OCI-LY1 (cell line): Measurements from ENCODE around the gene LPAR3.

ENCODE experiments used
- EZH2 ChIP-seq: fragments of 200-600 bp; sonication (generic), shearing (Covaris generic); IDR thresholded peaks from 2 replicates; pipeline ENCODE4 v1.8.0; 2017; ENCODE audit warnings: borderline replicate concordance, mixed run types, mild to moderate bottlenecking, antibody characterized with exemption, low read length, moderate library complexity, mixed read lengths
- TF ChIP-seq, protein P1 (sequence below): fragments of 200-600 bp; sonication (generic), shearing (Covaris generic); IDR thresholded peaks from 2 replicates; pipeline ENCODE4 v1.5.1; 2017; ENCODE audit warnings: mild to moderate bottlenecking, antibody characterized with exemption, low read length, moderate library complexity, mixed read lengths

DNA sequence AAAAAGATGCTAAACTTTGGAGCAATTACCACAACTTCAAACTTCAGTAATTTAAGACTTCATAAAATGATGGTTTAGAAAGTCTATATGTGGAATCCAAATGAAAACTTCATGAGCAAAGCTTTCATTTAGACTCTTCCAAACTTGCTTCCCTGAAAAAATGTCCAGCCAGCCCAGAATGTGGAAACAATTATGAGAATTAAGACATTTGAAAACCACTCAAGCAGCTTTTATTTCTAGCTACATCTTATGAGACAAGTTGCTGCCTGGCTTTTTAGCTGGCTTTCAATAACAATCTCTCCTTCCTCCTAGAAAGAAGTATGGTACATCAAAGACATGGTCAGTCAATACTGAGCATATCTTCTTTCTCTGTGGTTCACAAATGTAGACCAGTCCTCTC, 21.8 kb downstream of the LPAR3 start:
- TF ChIP-seq, protein P1, sequence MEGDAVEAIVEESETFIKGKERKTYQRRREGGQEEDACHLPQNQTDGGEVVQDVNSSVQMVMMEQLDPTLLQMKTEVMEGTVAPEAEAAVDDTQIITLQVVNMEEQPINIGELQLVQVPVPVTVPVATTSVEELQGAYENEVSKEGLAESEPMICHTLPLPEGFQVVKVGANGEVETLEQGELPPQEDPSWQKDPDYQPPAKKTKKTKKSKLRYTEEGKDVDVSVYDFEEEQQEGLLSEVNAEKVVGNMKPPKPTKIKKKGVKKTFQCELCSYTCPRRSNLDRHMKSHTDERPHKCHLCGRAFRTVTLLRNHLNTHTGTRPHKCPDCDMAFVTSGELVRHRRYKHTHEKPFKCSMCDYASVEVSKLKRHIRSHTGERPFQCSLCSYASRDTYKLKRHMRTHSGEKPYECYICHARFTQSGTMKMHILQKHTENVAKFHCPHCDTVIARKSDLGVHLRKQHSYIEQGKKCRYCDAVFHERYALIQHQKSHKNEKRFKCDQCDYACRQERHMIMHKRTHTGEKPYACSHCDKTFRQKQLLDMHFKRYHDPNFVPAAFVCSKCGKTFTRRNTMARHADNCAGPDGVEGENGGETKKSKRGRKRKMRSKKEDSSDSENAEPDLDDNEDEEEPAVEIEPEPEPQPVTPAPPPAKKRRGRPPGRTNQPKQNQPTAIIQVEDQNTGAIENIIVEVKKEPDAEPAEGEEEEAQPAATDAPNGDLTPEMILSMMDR: no peak
- TF ChIP-seq EZH2: no peak
